HEK293T (cell line): ENCODE data around the gene SEL1L.

Experiments used
- CTCF ChIA-PET: fragments of 350-600 bp; formaldehyde crosslinking; extraction: SDS; loops from one replicate; lab custom pipeline; 2021; ENCODE audit warnings: antibody characterized with exemption, inconsistent platforms; lab: Yijun Ruan, JAX
- POLR2A ChIA-PET: fragments of 350-600 bp; formaldehyde crosslinking; extraction: SDS; loops from one replicate; lab custom pipeline; 2020; ENCODE audit warnings: antibody characterized with exemption, inconsistent platforms; lab: Yijun Ruan, JAX
- DNase-seq: peaks from one replicate; pipeline ENCODE4 v3.0.0; 2012; ENCODE audit warnings: mixed read lengths; ENCODE audit errors: extremely low spot score
- ARNT ChIP-seq: fragments of 450-650 bp; IDR thresholded peaks from 2 replicates; pipeline ENCODE4 v1.6.1; 2017; ENCODE audit warnings: mild to moderate bottlenecking
- BHLHE40 ChIP-seq: fragments of 450-650 bp; IDR thresholded peaks from 2 replicates; pipeline ENCODE4 v1.6.1; 2016; ENCODE audit warnings: mild to moderate bottlenecking, moderate library complexity, borderline replicate concordance
- CTBP1 ChIP-seq: fragments of 450-650 bp; IDR thresholded peaks from 2 replicates; pipeline ENCODE4 v1.6.1; 2016; ENCODE audit warnings: borderline replicate concordance
- ELF4 ChIP-seq: fragments of 450-650 bp; IDR thresholded peaks from 2 replicates; pipeline ENCODE4 v1.6.1; 2017; ENCODE audit warnings: antibody characterized with exemption
- FOXA1 ChIP-seq: fragments of 450-650 bp; IDR thresholded peaks from 2 replicates; pipeline ENCODE4 v1.6.1; 2016; ENCODE audit warnings: mild to moderate bottlenecking
- FOXK2 ChIP-seq: fragments of 450-650 bp; IDR thresholded peaks from 2 replicates; pipeline ENCODE4 v1.6.1; 2016; ENCODE audit warnings: mild to moderate bottlenecking
- FOXM1 ChIP-seq: fragments of 450-650 bp; IDR thresholded peaks from 2 replicates; pipeline ENCODE4 v1.6.1; 2017; ENCODE audit warnings: mild to moderate bottlenecking, borderline replicate concordance
- HDGF ChIP-seq: fragments of 450-650 bp; IDR thresholded peaks from 2 replicates; pipeline ENCODE4 v1.6.1; 2017; ENCODE audit warnings: antibody characterized with exemption, borderline replicate concordance
- L3MBTL2 ChIP-seq: fragments of 450-650 bp; conservative IDR thresholded peaks from 2 replicates; pipeline ENCODE4 v1.6.1; 2016; ENCODE audit warnings: mild to moderate bottlenecking
- LEF1 ChIP-seq: fragments of 450-650 bp; IDR thresholded peaks from 2 replicates; pipeline ENCODE4 v1.6.1; 2017; ENCODE audit warnings: mild to moderate bottlenecking, borderline replicate concordance
- NFRKB ChIP-seq: fragments of 450-650 bp; IDR thresholded peaks from 2 replicates; pipeline ENCODE4 v1.6.1; 2016; ENCODE audit warnings: mild to moderate bottlenecking, moderate library complexity
- PKNOX1 ChIP-seq: fragments of 450-650 bp; IDR thresholded peaks from 2 replicates; pipeline ENCODE4 v1.6.1; 2016
- SP1 ChIP-seq: fragments of 450-650 bp; IDR thresholded peaks from 2 replicates; pipeline ENCODE4 v1.6.1; 2017
- SUZ12 ChIP-seq: fragments of 450-650 bp; IDR thresholded peaks from 2 replicates; pipeline ENCODE4 v1.6.1; 2016; ENCODE audit warnings: mild to moderate bottlenecking
- TARDBP ChIP-seq: fragments of 450-650 bp; IDR thresholded peaks from 2 replicates; pipeline ENCODE4 v1.6.1; 2016
- ZNF384 ChIP-seq: fragments of 450-650 bp; IDR thresholded peaks from 2 replicates; pipeline ENCODE4 v1.6.1; 2016

The SEL1L gene

DNA sequence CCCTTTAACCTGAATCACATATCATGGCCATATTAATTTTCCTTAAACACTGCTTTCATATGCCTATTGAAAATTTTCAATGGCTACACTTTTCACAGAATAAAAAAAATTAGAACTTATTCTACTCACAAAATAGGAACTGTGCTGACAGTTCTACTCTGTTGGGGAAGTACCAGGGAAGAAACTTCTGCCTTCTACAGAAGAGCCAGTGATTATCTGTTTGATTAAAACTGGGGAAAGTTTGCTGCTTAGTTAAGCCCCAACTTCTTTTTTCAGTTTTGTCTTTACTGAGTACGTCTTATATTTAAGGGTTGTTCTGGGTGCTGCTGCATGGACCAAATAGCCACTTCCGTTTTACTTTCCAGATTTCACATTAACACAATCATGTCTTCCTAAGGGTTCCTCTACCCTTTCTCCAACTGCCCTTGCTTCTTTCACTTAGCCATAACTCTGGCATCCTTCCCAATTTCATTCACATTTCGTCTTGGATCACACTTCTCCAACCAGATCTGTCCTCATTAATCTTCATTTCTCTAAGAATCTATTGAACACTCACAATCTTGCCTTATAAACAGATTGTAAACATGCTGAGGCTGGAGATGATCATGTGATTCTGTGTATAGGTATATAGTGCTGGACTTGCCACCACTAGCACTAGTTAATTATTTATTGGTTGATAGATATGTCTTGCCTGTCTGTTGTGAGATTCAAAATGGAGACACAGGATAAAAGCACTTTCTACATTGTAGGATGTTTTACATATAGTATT lies 1.9 kb upstream of the SEL1L start:
- TF ChIP-seq ARNT = no peak
- TF ChIP-seq CTBP1 = no peak
- no peak for TF ChIP-seq ZNF384
- DNase-seq = no peak
- CTCF ChIA-PET = no interaction called here
- POLR2A ChIA-PET = no interaction called here

DNA sequence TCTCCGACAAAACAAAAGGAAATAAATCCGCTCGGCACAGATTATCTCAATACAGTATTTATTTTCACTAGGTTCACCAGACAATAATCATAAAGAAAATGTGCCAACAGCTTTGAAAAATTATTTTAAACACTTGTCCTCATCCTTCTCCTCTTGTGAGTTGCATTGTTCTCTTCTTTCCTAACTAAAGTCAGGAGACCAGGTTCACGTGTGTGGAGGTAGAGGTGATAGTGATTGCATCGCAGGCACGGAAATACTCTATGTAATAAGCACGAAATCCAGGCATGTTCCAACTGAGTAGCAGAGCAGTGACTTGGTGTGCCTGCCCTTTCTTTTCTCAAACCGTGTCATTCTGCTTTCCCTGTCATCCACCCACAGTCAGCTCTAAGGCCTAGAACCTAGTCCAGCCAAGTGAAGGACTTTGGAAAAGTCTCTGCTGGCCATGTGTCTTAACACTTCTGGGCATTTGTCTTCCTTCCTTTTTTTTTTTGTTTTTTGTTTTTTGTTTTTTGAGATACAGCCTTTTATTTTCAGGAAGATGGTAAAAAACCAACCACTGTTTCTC lies 939 bp upstream of the SEL1L start:
- POLR2A ChIA-PET = interaction anchor here (1.4 kb wide), 1 partner anchor 24 kb away, joined by 6 read pairs; no protein-coding TSS in a partner anchor
- no peak for TF ChIP-seq BHLHE40
- TF ChIP-seq CTBP1 = no peak
- TF ChIP-seq HDGF = no peak
- TF ChIP-seq TARDBP = no peak
- no peak for TF ChIP-seq NFRKB
- CTCF ChIA-PET = no interaction called here
- DNase-seq = no peak

DNA sequence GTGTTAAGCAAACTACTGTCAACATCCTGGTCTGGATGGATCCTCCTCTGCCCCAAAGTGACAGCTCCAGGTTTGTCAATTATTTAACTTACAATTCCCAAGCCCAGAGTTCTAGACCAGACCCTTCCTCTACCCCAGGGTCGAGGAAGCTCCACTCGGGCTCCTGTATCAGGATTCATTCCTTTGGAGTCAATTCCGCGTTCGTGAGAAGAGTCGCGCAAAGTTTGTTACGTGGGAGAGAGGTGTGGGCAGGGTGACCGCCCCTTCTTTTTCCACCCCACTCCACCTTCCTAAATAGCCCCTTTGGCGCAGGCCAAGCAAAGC lies 479 bp downstream of the SEL1L start:
- no peak for DNase-seq
- ChIA-PET POLR2A (interaction anchor here (1.2 to 1.4 kb wide), 2 partner anchors 23 kb away, joined by 3 to 6 read pairs; no protein-coding TSS in a partner anchor), CTCF (interaction anchor here (0.7 to 1.4 kb wide), 2 partner anchors 33 to 1104 kb away, joined by 3 to 4 read pairs; no protein-coding TSS in a partner anchor)
- TF ChIP-seq PKNOX1 = no peak

- CTCF ChIA-PET = interaction anchor here (0.7 kb wide), 1 partner anchor 14 kb away, joined by 3 read pairs; no protein-coding TSS in a partner anchor
- DNase-seq = no peak
- TF ChIP-seq SP1 (no peak), PKNOX1 (no peak), L3MBTL2 (no peak), BHLHE40 (no peak), LEF1 (no peak), SUZ12 (no peak), ZNF384 (no peak), TARDBP (no peak), HDGF (no peak), FOXM1 (no peak), NFRKB (no peak), FOXA1 (no peak), ARNT (no peak), FOXK2 (no peak)
- POLR2A ChIA-PET = no interaction called here
These were observed 4.3 kb downstream of the SEL1L start for GRCh38 chr14:81529391-81529790.

DNA sequence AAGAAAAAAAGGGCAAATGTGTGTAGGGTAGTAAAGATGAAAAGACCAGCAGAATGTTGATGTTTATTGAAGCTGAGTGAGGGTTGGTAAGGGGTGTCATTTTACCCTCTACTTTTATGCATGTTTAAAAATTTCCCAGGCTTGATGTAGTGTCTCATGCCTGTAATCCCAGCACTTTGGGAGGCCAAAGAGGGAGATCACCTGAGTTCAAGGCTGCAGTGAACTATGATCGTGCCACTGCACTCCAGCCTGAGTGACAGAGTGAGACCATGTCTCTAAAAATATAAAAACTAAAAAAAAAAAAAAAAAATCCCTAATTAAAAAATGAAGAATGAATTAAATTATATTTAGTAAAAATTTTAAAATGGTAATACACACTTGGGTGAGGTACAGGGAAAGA lies 8.5 kb downstream of the SEL1L start:
- TF ChIP-seq CTBP1 = no peak
- TF ChIP-seq TARDBP = no peak
- no peak for TF ChIP-seq LEF1
- TF ChIP-seq L3MBTL2 = no peak
- TF ChIP-seq SP1 = no peak
- TF ChIP-seq SUZ12 = no peak
- TF ChIP-seq PKNOX1 = no peak
- no peak for TF ChIP-seq FOXK2
- no peak for TF ChIP-seq FOXM1
- TF ChIP-seq NFRKB = no peak
- no peak for TF ChIP-seq HDGF
- TF ChIP-seq ELF4 = no peak
- TF ChIP-seq ARNT = no peak
- no peak for TF ChIP-seq FOXA1
- TF ChIP-seq ZNF384 = no peak
- no peak for TF ChIP-seq BHLHE40
- DNase-seq = no peak
- CTCF ChIA-PET = no interaction called here
- POLR2A ChIA-PET = no interaction called here

DNA sequence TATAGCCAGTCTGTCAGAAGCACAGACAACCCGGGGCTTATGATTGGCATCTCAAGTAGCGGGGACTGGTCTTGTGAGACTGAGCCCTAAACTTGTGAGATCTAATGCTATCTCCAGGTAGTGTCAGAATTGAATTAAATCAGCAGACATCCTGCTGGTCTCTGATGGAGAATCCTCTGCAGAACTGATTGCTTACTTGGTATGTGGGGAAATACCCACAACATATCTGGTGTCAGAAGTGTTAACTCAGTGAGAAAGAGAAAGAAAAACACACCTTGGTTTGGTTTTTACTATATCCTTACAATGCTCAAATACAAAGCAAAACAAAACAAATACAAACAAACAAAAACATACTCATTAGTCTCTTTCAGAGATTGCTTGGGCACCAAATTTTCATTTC lies 10.0 kb downstream of the SEL1L start:
- CTCF ChIA-PET = no interaction called here
- no peak for TF ChIP-seq LEF1
- POLR2A ChIA-PET = no interaction called here
- DNase-seq = no peak

- ChIA-PET CTCF (no interaction called here), POLR2A (no interaction called here)
- DNase-seq = no peak
- no peak for TF ChIP-seq FOXK2
These were observed 10.6 kb downstream of the SEL1L start for GRCh38 chr14:81523016-81523415.
